OCI-LY1 (cell line): ENCODE measurements around the gene RELA.

Experiments
- CTCF ChIP-seq: fragments of 200-600 bp; sonication (generic), shearing (Covaris generic); IDR thresholded peaks from 2 replicates; pipeline ENCODE4 v1.5.1; 2017; ENCODE audit warnings: mild to moderate bottlenecking, antibody characterized with exemption, low read length, moderate library complexity, mixed read lengths
- EZH2 ChIP-seq: fragments of 200-600 bp; sonication (generic), shearing (Covaris generic); IDR thresholded peaks from 2 replicates; pipeline ENCODE4 v1.8.0; 2017; ENCODE audit warnings: borderline replicate concordance, mixed run types, mild to moderate bottlenecking, antibody characterized with exemption, low read length, moderate library complexity, mixed read lengths

- TF ChIP-seq CTCF (no peak), EZH2 (no peak)
These were observed 53.5 kb downstream of the RELA start for GRCh38 chr11:65609229-65609628.
